WTC11 (cell line): ENCODE data around the gene WDR12.
"Not testable (repeated sequence)": the region's sequence is repeated elsewhere in the genome, so short reads cannot be mapped to it uniquely, and the experiment has no call there.

Experiments
- ATF1 ChIP-seq: sonication (generic); formaldehyde crosslinking; IDR thresholded peaks from 2 replicates; pipeline ENCODE4 v1.8.1; 2023; ENCODE audit warnings: mild to moderate bottlenecking, moderate library complexity, missing genetic modification reagents
- CTCF ChIP-seq: fragments of 200-600 bp; IDR thresholded peaks from 2 replicates; pipeline ENCODE4 v1.8.0; 2022; ENCODE audit warnings: antibody characterized with exemption
- FOXJ3 ChIP-seq: sonication (generic); formaldehyde crosslinking; IDR thresholded peaks from 2 replicates; pipeline ENCODE4 v1.9.0; 2021; ENCODE audit warnings: missing genetic modification reagents, mild to moderate bottlenecking, borderline replicate concordance
- GABPB1 ChIP-seq: sonication (generic); formaldehyde crosslinking; IDR thresholded peaks from 2 replicates; pipeline ENCODE4 v1.8.1; 2023; ENCODE audit warnings: mild to moderate bottlenecking, missing genetic modification reagents
- HMGXB4 ChIP-seq: sonication (generic); formaldehyde crosslinking; IDR thresholded peaks from 2 replicates; pipeline ENCODE4 v1.8.1; 2023; ENCODE audit warnings: mild to moderate bottlenecking, moderate library complexity, missing genetic modification reagents
- MAX ChIP-seq: sonication (generic); formaldehyde crosslinking; IDR thresholded peaks from 2 replicates; pipeline ENCODE4 v1.8.0; 2022; ENCODE audit warnings: mild to moderate bottlenecking, missing genetic modification reagents

- not testable (repeated sequence) for TF ChIP-seq ATF1; HMGXB4 (CRISPR knock-in tag); CTCF; GABPB1 (CRISPR knock-in tag); FOXJ3; MAX (CRISPR knock-in tag)
Observed at GRCh38 chr2:202949333-202949732, 37.9 kb upstream of the WDR12 start.
